ENCODE results near the gene DHX29. TPM values are rescaled to one million over a fixed set of nuclear protein-coding genes. Genes with fewer than 3 reads are reported as not detected.

Gene DHX29
- polyA plus RNA-seq, 1 donor from 2014 or later = 16.0 TPM

DNA sequence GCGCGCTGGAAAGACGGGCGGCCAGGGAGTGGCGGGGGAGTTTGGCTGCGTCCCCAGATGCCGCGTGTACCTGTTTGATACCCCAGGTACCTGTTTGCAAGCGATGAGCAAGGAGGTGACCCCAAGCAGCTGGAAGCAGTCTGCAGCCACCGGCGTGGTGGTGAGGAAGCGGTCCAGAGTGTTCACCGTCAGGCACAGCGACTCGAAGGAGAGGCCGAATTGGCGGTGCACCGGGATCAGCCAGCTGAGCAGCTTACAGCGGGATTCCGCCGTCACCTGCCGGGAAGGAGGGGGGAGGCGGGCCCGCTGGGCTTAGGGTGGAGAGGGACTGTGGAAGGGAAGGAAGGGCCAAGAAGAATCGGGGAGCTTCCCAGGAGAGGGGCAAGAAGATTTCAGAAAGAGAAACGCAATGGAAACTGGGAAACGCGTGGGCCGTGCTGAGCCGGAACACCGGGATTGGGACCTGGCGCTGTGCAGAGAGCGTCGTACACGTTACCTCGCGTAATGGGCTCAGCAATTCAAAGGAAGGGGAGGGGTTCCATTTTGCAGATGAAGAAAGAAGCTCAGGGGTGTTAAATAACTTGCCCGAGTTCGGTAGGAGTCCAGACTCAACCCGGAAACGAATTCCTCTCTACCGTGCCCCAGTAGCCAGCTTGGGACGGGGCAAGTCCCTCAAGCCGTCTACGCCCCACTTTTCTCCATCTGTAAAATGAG is 75.1 kb downstream of the DHX29 start:
- Mint-ChIP-seq H3K36me3 (peaks cover 2% of the 10 kb centered on the region), H3K27ac (peak overlapping the region; percentile 28 to 84 (median 66)), H3K4me1 (peaks cover 23 to 29% (median 28%) of the 10 kb centered on the region in 3 donors)

DNA sequence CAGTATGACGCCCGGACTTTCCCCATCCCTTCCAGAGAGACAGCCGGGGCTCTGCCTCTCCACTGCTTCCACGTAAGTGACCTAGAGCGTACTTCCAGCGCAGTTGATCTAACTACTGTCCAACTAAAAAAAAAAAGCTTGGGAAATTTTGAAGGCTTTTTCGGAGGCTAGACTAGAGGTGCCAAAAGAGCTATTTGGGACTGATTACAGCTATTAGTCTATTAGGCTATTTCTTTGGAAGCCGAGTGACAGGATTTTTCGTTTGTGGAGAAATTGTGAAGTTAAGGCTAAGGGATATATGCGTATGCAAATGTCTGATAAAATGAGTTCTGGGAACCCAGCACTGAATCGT is 75.6 kb downstream of the DHX29 start:
- peaks cover 23 to 29% (median 28%) of the 10 kb centered on the region in 3 donors for H3K4me1 Mint-ChIP-seq
- peaks cover 73% of the 10 kb centered on the region for H3K27me3 Mint-ChIP-seq
- H3K36me3 Mint-ChIP-seq = peaks cover 2% of the 10 kb centered on the region
- peak overlapping the region in 2 of 3 donors; percentile 66 to 84 for H3K27ac Mint-ChIP-seq
- peaks cover 0 to 2% (median 0%) of the 10 kb centered on the region in 3 donors for H3K9me3 Mint-ChIP-seq
- H3K4me3 Mint-ChIP-seq = peak overlapping the region; percentile 80 to 96 (median 84)

More for the DNA sequence above, 75.1 kb downstream of the DHX29 start:
- Mint-ChIP-seq H3K9me3 (peaks cover 0 to 2% (median 0%) of the 10 kb centered on the region in 3 donors), H3K27me3 (peaks cover 76% of the 10 kb centered on the region), H3K4me3 (peak overlapping the region; percentile 80 to 96 (median 84))

DNA sequence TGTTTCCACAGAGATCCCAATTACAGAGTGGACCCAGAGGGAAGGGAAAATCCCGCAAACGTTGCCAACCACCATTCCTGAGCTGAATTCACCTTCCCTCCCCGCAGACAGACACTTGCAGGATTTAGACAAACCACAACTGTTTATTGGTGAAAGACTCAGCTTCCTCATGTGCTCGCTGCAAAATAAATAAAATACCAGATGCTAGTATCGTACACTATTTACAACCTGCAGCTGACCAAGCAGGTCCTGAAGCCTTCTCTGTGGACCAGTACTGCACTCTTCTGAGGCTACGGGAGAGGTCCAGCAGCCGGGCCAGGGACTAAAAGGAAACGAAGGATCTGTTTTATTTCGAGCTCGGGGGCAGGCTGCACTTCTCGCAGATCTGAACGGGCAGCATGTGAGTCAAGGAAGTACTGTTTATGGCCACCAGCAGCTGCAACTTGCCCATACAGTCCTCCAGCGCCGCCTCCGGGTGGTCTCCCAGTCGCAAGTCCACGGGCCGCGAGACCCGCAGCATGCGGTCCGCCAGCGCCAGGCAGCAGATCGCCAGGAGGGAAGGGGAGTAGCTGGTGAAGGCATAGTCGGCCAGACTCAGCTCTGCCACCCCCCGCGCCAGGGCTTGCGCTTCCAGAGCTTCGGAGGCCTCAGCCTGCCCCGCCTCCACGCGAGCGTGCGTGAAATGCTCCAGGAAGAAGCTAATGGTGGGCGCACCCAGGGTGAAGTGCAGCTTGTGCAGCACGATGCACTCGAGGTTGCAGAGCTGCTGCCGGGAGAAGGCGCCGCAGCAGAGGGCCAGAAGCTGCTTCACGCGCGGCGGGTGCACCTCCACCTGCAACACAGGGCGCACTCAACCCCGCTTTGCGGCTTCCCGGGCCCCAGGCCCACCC is 76.2 kb downstream of the DHX29 start:
- Mint-ChIP-seq H3K4me1 (peaks cover 24 to 29% (median 28%) of the 10 kb centered on the region in 3 donors), H3K4me3 (peak overlapping the region; percentile 80 to 96 (median 84)), H3K9me3 (peaks cover 0 to 2% (median 0%) of the 10 kb centered on the region in 3 donors), H3K27ac (peak overlapping the region in 1 of 3 donors; percentile 66), H3K36me3 (peaks cover 2% of the 10 kb centered on the region), H3K27me3 (peaks cover 69% of the 10 kb centered on the region)

DNA sequence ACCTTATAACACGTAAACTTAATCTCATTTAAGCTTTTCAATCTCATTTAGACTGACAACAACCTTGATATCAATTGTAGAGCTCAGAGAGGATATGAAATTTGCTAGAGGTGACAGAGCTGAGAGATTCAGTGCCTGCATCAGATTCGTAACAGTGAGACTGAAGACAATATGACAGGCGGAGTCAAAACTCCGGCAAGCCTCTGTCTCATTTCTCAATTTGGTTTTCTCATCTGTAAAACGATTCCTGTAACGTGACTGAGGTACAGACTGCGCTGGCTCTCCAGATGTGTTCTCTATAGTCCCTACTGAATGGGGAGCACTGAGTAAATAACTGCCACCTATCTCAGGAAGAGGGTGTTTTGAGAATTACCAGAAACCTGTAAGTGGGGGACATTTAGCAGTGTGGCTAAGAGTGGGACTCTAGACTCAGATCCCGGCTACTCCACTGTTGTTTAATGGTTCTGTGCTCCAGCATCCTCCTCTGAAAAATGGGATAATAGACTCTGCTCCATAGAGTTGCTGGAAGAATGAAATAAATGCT is 77.3 kb downstream of the DHX29 start:
- H3K27me3 Mint-ChIP-seq = peaks cover 72% of the 10 kb centered on the region
- H3K4me3 Mint-ChIP-seq = peak overlapping the region in 1 of 4 donors; percentile 81
- H3K27ac Mint-ChIP-seq = peak overlapping the region in 1 of 3 donors; percentile 52
- H3K9me3 Mint-ChIP-seq = peaks cover 0 to 2% (median 0%) of the 10 kb centered on the region in 3 donors
- H3K4me1 Mint-ChIP-seq = peaks cover 26 to 29% (median 28%) of the 10 kb centered on the region in 3 donors
- H3K36me3 Mint-ChIP-seq = no peaks in the 10 kb centered on the region

DNA sequence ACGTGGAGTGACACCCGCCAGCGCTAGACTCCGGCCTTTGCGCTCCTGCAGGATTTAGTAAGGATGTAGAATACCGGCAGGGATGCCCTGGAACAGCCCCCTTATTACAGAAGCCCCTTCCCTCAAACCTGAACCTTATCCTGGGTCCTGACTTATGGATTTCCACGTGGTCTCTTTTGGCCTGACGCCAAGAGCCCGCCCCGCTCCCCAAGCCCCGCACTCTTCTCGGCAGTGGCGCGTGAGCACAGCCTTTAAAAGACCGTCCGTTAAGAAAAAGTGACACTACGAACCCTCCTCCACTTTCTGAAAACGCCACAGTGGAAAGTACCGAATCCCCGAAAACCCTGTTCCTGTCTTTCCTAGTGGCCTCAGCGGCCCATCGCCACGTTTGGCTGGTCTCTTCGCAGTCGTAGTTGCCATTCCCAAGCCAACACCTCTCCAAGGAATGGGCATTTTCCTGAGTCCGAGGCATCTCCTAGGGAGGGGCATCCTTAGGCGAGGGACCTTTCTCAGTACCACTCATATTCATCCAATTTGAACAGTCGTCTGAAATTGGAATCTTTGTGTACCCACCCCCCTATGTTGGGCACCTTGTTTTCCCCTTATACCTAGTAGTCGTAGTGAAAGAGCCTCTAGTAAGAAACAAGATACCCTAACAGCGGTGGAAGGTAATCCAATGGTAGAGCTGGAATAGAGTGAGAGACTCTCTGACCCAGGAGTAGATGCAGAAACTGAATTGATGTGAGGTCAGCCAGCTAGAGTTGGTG is 79.6 kb downstream of the DHX29 start:
- Mint-ChIP-seq H3K9me3 (peaks cover 0 to 2% (median 0%) of the 10 kb centered on the region in 3 donors), H3K4me1 (peaks cover 27 to 35% (median 27%) of the 10 kb centered on the region in 3 donors), H3K27me3 (peaks cover 81% of the 10 kb centered on the region), H3K36me3 (no peaks in the 10 kb centered on the region), H3K4me3 (peak overlapping the region; percentile 54 to 90 (median 82)), H3K27ac (peak overlapping the region; percentile 21 to 86 (median 34))

DNA sequence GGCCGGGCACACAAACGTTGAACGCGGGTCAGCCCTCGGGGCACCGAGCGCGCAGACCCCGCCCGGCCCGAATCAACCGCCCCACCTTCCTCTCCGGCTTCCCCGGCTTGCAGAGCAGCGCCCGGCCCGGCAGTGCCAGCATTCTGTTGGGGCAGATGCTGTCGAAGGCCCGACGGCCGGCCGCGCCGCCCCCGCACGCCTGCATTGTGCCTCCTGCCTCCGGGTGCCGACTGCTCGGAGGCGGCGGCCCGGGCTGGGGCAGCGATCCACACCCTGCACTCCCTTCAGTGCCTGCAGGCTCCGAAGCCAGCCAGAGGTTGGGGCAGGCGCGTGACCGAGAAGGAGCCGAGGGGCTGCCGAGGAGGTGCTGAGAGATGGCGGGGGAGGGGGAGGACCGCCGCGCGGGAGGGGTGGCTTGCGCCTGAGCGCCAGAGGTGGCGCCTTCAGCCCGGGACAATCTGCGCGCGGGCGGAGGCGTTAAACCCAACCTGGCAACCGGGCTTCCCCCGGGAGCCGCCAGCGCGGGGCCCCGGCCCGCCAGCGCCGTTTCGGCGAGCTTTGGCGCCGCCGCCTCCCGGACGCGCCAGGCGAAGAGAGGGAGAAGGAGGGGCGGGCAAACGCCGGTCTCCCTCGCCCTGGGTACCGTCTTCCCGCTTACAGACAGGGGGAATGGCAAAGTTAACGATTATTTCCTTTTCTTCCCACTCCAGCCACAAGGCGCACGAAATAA is 80.4 kb downstream of the DHX29 start, which contains the start of gene MCIDAS:
Gene MCIDAS, minus strand, starts transcription at position 382 of the 730 bp plus-strand sequence. Its CDS starts 177 bp downstream, at position 205.
- peaks cover 83% of the 10 kb centered on the region for H3K27me3 Mint-ChIP-seq
- H3K27ac Mint-ChIP-seq = peak within 1 kb of the TSS; percentile 34 to 86 (median 71)

DNA sequence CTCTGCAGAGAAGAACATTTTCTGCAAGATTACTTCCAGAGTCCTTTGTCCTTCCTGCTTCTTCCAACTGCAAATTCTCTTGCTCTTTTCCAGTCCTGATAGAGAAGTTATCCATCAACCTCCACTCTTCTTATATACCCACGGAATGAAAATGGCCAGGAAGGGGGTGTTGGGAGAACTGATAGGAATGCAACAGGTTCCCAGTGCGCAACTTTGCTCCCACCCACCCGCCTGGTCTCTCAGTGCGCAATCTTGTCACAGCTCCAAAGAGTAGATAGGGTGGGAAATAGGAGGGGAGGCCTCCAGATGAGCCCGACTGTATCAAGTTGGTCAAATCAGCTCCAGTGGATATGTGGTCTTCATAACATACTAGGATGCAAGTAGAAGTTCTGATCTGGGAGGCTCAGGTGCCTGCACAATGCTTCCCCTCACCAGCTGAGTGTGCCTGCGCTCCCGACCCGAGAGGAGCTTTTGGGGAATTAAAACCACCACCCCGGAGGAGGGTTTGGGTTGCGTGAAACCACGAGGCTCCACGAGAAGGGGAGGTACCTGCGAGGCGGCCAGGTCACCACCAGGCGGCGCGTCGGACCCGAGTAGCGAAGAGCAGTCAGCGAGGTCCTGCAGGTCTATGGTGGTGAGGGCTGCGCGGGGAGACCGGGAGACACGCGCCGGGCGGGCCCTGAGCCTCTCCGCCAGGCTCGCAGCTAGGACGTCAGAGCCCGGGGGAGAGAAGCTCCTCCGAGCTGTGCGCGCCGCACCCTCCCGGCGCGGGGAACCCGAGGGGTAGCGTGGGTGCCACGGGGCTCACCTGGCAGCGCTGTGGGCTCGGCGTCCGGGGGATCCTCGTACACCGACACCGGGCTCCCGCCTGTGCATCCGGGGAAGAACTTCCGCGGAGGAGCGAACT is 81.2 kb downstream of the DHX29 start:
- Mint-ChIP-seq H3K4me1 (peaks cover 20 to 28% (median 23%) of the 10 kb centered on the region in 3 donors), H3K4me3 (peak overlapping the region; percentile 25 to 90 (median 73)), H3K36me3 (no peaks in the 10 kb centered on the region), H3K9me3 (peaks cover 0 to 2% (median 0%) of the 10 kb centered on the region in 3 donors), H3K27me3 (peaks cover 78% of the 10 kb centered on the region), H3K27ac (peak overlapping the region in 1 of 3 donors; percentile 71)

More for the DNA sequence above, 80.4 kb downstream of the DHX29 start, which contains the start of gene MCIDAS:
- peak within 1 kb of the TSS; percentile 59 to 90 (median 84) for H3K4me3 Mint-ChIP-seq
- H3K9me3 Mint-ChIP-seq = peaks cover 0 to 2% (median 0%) of the 10 kb centered on the region in 3 donors
- no peaks in the 10 kb centered on the region for H3K36me3 Mint-ChIP-seq
- H3K4me1 Mint-ChIP-seq = peaks cover 24 to 33% (median 25%) of the 10 kb centered on the region in 3 donors

DNA sequence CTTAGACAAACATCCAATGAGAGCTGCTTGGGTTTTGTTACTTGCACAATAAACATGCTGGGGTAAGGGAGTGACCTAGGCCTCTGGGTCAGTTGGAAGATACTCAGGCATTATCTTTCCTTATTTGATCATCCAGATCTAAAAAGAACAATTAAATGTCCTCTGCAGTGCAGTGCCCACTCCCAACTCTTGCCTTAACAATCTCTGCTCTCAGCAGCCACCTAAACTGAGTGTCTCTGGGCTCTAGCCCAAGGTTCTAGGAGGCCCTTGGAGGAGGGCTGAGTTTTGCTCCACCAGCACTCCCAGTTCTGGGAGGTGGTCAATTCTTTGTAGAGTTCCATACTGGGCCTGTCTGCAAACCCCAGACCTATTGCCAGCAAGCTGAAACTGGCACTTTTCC is 82.1 kb downstream of the DHX29 start:
- Mint-ChIP-seq H3K27me3 (peaks cover 78% of the 10 kb centered on the region), H3K4me1 (peaks cover 22 to 28% (median 25%) of the 10 kb centered on the region in 3 donors), H3K4me3 (peak overlapping the region in 2 of 4 donors; percentile 25 to 68), H3K36me3 (no peaks in the 10 kb centered on the region), H3K9me3 (peaks cover 0 to 2% (median 0%) of the 10 kb centered on the region in 3 donors), H3K27ac (peak overlapping the region in 1 of 3 donors; percentile 46)

DNA sequence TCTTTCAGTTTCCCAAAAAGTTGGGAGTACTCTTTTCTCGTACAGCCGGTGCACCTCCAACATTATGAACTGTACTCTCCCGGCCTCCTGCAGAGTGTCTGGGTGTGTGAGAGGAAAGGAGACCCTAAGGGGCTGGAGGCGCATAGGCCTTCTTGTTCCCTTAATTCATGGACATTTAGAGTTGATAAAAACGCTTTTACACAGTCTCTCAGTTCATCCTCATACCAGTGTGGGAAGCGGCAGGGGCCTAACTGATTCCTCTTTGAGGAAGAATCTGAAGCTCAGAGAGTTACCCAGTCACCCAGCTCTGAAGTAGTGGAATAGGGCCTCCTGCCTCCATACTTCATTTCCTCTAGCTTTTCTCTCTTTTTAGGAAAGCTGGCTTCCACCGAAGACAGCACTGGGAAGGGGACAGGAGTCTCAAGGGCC is 83.7 kb downstream of the DHX29 start:
- Mint-ChIP-seq H3K4me1 (peaks cover 25 to 28% (median 25%) of the 10 kb centered on the region in 3 donors), H3K27ac (peak overlapping the region in 1 of 3 donors; percentile 82), H3K36me3 (no peaks in the 10 kb centered on the region), H3K4me3 (peak overlapping the region; percentile 38 to 82 (median 69)), H3K9me3 (peaks cover 0 to 2% (median 0%) of the 10 kb centered on the region in 3 donors), H3K27me3 (peaks cover 75% of the 10 kb centered on the region)

DNA sequence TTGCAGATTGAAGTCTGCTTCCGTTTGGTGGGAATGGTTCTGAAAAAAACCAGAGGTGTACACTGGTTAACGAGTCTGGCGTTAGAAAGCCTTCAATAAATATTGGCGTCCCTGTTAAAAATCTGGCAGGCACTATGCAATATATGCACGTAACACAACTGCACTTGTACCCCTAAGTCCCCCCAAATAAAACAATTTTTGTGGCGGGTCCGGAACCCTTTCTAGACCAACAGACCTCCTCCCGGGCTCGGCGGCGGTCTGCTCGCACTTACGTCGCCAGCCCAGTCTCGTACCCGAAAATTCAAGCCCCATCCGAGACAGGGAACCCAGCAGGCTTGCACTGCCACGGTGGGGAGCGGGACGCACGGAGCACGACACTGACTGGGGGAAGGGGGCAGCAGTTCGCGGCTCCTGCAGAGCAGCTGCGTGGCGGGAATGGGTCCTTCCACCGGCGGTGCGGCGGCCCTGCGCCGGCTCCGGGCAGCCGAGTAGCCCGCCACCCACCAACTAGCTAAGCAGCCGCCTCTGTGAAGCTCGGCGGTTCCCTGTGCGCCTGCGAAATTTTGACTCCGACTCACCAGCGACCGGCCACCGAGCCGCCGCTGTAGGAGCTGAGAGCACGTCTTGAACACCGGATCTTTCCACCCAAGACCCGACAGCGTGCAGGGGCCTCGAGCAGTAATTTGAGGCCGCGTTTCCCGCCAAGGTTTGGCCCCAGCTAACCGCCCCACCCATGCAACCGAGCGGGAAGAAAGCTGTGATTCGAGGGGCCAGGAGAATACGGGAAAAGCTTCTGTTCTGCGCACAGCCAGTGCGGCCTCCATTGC is 84.3 kb downstream of the DHX29 start:
- H3K4me1 Mint-ChIP-seq = peaks cover 25 to 27% (median 25%) of the 10 kb centered on the region in 3 donors
- peaks cover 0 to 2% (median 0%) of the 10 kb centered on the region in 3 donors for H3K9me3 Mint-ChIP-seq
- H3K36me3 Mint-ChIP-seq = no peaks in the 10 kb centered on the region
- H3K27ac Mint-ChIP-seq = peak overlapping the region in 2 of 3 donors; percentile 64 to 82
- H3K27me3 Mint-ChIP-seq = peaks cover 69% of the 10 kb centered on the region
- H3K4me3 Mint-ChIP-seq = peak overlapping the region; percentile 38 to 82 (median 69)

DNA sequence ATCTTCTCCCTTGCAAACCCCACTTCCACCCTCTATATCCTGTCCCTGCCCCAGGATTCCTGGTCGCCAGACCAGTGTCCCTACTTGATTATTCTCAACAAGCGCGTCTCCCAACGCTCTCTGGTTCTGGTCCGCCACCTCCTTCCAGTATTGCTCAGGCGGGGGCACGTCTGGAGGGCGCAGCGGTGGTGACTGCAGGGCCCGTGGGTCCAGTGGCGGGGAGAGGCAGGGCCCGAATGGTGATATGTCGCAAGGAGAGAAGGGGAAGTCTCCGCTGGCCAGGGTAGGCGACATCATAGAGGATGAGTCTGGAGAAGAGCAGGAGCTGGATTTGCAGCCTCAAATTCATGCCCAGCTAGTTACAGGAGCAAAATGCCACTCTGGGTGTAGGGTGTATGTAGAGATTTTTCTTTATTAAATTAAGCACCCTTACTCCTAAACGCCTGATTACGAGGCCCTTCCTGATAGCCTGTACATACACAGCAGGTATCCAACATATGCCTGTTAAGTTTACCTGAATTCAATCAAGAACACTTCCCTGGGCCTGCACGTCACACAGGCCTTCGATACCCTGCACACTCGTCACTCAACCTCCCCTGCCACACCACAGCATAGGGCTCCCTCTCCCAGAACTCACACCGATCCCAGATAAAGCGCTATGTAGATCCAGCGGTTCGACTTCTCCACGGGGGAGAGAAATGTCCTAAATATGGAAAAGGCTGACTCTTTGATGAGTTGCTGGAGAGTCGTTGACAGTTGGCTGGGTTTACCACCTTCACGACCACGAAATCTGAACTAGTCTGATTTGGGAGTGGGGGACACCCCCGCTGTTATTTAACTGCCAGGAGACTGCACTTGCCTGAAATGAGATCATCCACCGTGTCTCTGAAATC is 85.2 kb downstream of the DHX29 start:
- Mint-ChIP-seq H3K4me3 (peak overlapping the region in 3 of 4 donors; percentile 64 to 74 (median 72)), H3K9me3 (peaks cover 0 to 2% (median 0%) of the 10 kb centered on the region in 3 donors), H3K36me3 (no peaks in the 10 kb centered on the region), H3K27ac (peak overlapping the region in 1 of 3 donors; percentile 72), H3K27me3 (peaks cover 64% of the 10 kb centered on the region), H3K4me1 (peaks cover 19 to 20% (median 19%) of the 10 kb centered on the region in 3 donors)

Data from IgD-negative memory B cell (primary cell).